GM21360 (cell line): ENCODE measurements around the gene MMAB.

Source experiments
- ATAC-seq: cut with Tn5 transposase; IDR thresholded peaks from one replicate; pipeline ENCODE4 v1.9.1; 2021; ENCODE audit warnings: mild to moderate bottlenecking, moderate library complexity; ENCODE audit not compliant: unreplicated experiment

The MMAB gene

GRCh38 chr12:109518820-109519665, 54.3 kb downstream of the MMAB start:
- no peak for ATAC-seq

- ATAC-seq, result no peak
These were observed 55.7 kb downstream of the MMAB start for GRCh38 chr12:109517619-109518018.

GRCh38 chr12:109513977-109514376, 59.3 kb downstream of the MMAB start:
- no peak for ATAC-seq

GRCh38 chr12:109513051-109513450, 60.3 kb downstream of the MMAB start:
- ATAC-seq, result no peak

GRCh38 chr12:109512608-109513007, 60.7 kb downstream of the MMAB start:
- ATAC-seq, result no peak

- ATAC-seq, result no peak
These were observed 63.1 kb downstream of the MMAB start for GRCh38 chr12:109510196-109510595.

GRCh38 chr12:109504068-109504467, 69.2 kb downstream of the MMAB start:
- ATAC-seq, result no peak
